Tibial nerve (tissue), 4 donors: ENCODE data around the gene ACTRT3. TPM values are rescaled to one million over a fixed set of nuclear protein-coding genes. Genes with fewer than 3 reads are reported as not detected.

Experiments used
- DNase-seq, 2 donors: peaks; one replicate each; pipeline ENCODE4 v3.0.0-alpha.2; 2019; ENCODE audit warnings: low spot score in 2 of 2
- H3K27ac ChIP-seq, 4 donors: fragments of 200-600 bp; sonication (generic) in 3 of 4; one replicate each; pipeline ENCODE4 v1.5.1; 2017 to 2019; ENCODE audit warnings: mild to moderate bottlenecking in 1 of 4
- H3K27me3 ChIP-seq, 2 donors: fragments of 200-600 bp; sonication (generic) in 1 of 2; one replicate each; pipeline versions ENCODE4 v1.5.1 to v1.6.0; 2017 to 2019
- H3K36me3 ChIP-seq, 3 donors: fragments of 200-600 bp; sonication (generic); one replicate each; pipeline ENCODE4 v1.5.1; 2018 to 2019
- H3K4me1 ChIP-seq, 4 donors: fragments of 200-600 bp; sonication (generic) in 3 of 4; one replicate each; pipeline ENCODE4 v1.5.1; 2017 to 2019
- H3K4me3 ChIP-seq, 4 donors: fragments of 200-600 bp; sonication (generic) in 3 of 4; one replicate each; pipeline ENCODE4 v1.5.1; 2017 to 2019; ENCODE audit warnings: mild to moderate bottlenecking in 1 of 4, moderate library complexity in 1 of 4
- H3K9me3 ChIP-seq, 4 donors: fragments of 200-600 bp; sonication (generic) in 3 of 4; one replicate each; pipeline ENCODE4 v1.5.1; 2017 to 2019
- CTCF ChIP-seq, 5 experiments: fragments of 200-600 bp in 3 of 5; fragments of 450-650 bp in 2 of 5; sonication (generic) in 3 of 5; IDR thresholded peaks; one replicate each; pipeline ENCODE4 v1.5.1; 2016 to 2019; ENCODE audit warnings: antibody characterized with exemption in 5 of 5, mild to moderate bottlenecking in 3 of 5, moderate library complexity in 2 of 5
- EP300 ChIP-seq, 2 donors: sonication (generic); formaldehyde crosslinking; IDR thresholded peaks; one replicate each; pipeline ENCODE4 v1.6.1; 2017; ENCODE audit warnings: antibody characterized with exemption in 2 of 2, mild to moderate bottlenecking in 1 of 2
- POLR2A ChIP-seq, 2 donors: fragments of 450-650 bp; IDR thresholded peaks; one replicate each; pipeline ENCODE4 v1.6.1; 2017; ENCODE audit warnings: antibody characterized with exemption in 2 of 2, mild to moderate bottlenecking in 2 of 2, moderate library complexity in 2 of 2
- WGBS, 2 donors: methylation state at CpG; one replicate each; pipeline ENCODE4 v1.1.5; 2018; 5-methylcytosine and 5-hydroxymethylcytosine counted together
- total RNA-seq, 4 donors: library from RNA; depleted of rRNA; stranded (reverse); fragments of >200 nt; gene quantifications; one replicate each; pipeline ENCODE4 v1.1.0, GENCODE V29; 2016

Gene ACTRT3
- total RNA-seq, 4 donors from 2014 or later = 0.78 to 3.9 (median 2.5) TPM

GRCh38 chr3:169754711-169755110 is 14.7 kb downstream of the ACTRT3 start:
- no peak overlapping the region for H3K27ac ChIP-seq
- peaks cover 0 to 9% of the 10 kb centered on the region in 2 donors for H3K27me3 ChIP-seq
- WGBS, 2 donors = 83 to 87% methylated on average over 3 of the region's 3 CpGs
- no peak for DNase-seq
- H3K9me3 ChIP-seq = no peaks in the 10 kb centered on the region
- no peak for TF ChIP-seq EP300 (IDR thresholded peaks at IDR 0.05)
- TF ChIP-seq CTCF (IDR thresholded peaks at IDR 0.05) = no peak
- no peak for TF ChIP-seq POLR2A (IDR thresholded peaks at IDR 0.05)
- H3K4me1 ChIP-seq = no peaks in the 10 kb centered on the region
- no peak overlapping the region for H3K4me3 ChIP-seq
- H3K36me3 ChIP-seq = no peaks in the 10 kb centered on the region

GRCh38 chr3:169751875-169752274 is 17.5 kb downstream of the ACTRT3 start:
- no peak for TF ChIP-seq CTCF (IDR thresholded peaks at IDR 0.05)
- TF ChIP-seq EP300 (IDR thresholded peaks at IDR 0.05) = no peak
- no peak for TF ChIP-seq POLR2A (IDR thresholded peaks at IDR 0.05)
- no peak for DNase-seq
- H3K36me3 ChIP-seq = no peaks in the 10 kb centered on the region
- H3K4me1 ChIP-seq = no peaks in the 10 kb centered on the region
- 86 to 92% methylated on average over 2 of the region's 2 CpGs for WGBS, 2 donors
- peaks cover 0 to 24% of the 10 kb centered on the region in 2 donors for H3K27me3 ChIP-seq
- H3K9me3 ChIP-seq = no peaks in the 10 kb centered on the region
- no peak overlapping the region for H3K4me3 ChIP-seq
- H3K27ac ChIP-seq = no peak overlapping the region

GRCh38 chr3:169750665-169751064 is 18.7 kb downstream of the ACTRT3 start:
- TF ChIP-seq EP300 (IDR thresholded peaks at IDR 0.05) (no peak), CTCF (IDR thresholded peaks at IDR 0.05) (no peak), POLR2A (IDR thresholded peaks at IDR 0.05) (no peak)
- WGBS, 2 donors = 61 to 71% methylated on average over 2 of the region's 2 CpGs
- H3K4me3 ChIP-seq = no peak overlapping the region
- H3K27ac ChIP-seq = no peak overlapping the region
- no peak for DNase-seq
- H3K36me3 ChIP-seq = no peaks in the 10 kb centered on the region
- no peaks in the 10 kb centered on the region for H3K9me3 ChIP-seq
- no peaks in the 10 kb centered on the region for H3K4me1 ChIP-seq
- H3K27me3 ChIP-seq = peaks cover 0 to 27% of the 10 kb centered on the region in 2 donors

- peaks cover 0 to 27% of the 10 kb centered on the region in 2 donors for H3K27me3 ChIP-seq
- DNase-seq = no peak
- no peaks in the 10 kb centered on the region for H3K4me1 ChIP-seq
- no peaks in the 10 kb centered on the region for H3K36me3 ChIP-seq
- H3K4me3 ChIP-seq = no peak overlapping the region
- no peaks in the 10 kb centered on the region for H3K9me3 ChIP-seq
- H3K27ac ChIP-seq = no peak overlapping the region
- WGBS, 2 donors = 75 to 80% methylated on average over 3 of the region's 3 CpGs
- TF ChIP-seq EP300 (IDR thresholded peaks at IDR 0.05) = no peak
- no peak for TF ChIP-seq CTCF (IDR thresholded peaks at IDR 0.05)
- no peak for TF ChIP-seq POLR2A (IDR thresholded peaks at IDR 0.05)
Measured at GRCh38 chr3:169748670-169749069, 20.7 kb downstream of the ACTRT3 start.

- no peak overlapping the region for H3K27ac ChIP-seq
- peaks cover 0 to 27% of the 10 kb centered on the region in 2 donors for H3K27me3 ChIP-seq
- TF ChIP-seq EP300 (IDR thresholded peaks at IDR 0.05) (no peak), CTCF (IDR thresholded peaks at IDR 0.05) (no peak), POLR2A (IDR thresholded peaks at IDR 0.05) (no peak)
- WGBS, 2 donors = 61 to 80% methylated on average over 6 of the region's 6 CpGs
- no peak overlapping the region for H3K4me3 ChIP-seq
- no peaks in the 10 kb centered on the region for H3K9me3 ChIP-seq
- H3K36me3 ChIP-seq = no peaks in the 10 kb centered on the region
- no peaks in the 10 kb centered on the region for H3K4me1 ChIP-seq
- DNase-seq = no peak
Measured at GRCh38 chr3:169746924-169747323, 22.4 kb downstream of the ACTRT3 start.
